Motor neuron (in vitro differentiated cells): ENCODE results near the gene MCOLN1. TPM values are rescaled to one million over a fixed set of nuclear protein-coding genes. Genes with fewer than 3 reads are reported as not detected.

Experiments
- ATAC-seq, 8 experiments: fragments of 200-7000 bp; cut with Tn5 transposase; replicated peaks in 6 of 8; 2 replicates each; pipeline ENCODE4 v1.8.0; 2021; ENCODE audit warnings: mild to moderate bottlenecking in 8 of 8, moderate library complexity in 8 of 8
- H3K27ac ChIP-seq, 2 donors: fragments of 250-450 bp; sonication (Bioruptor Pico); 2 replicates each; pipeline ENCODE4 v1.9.0; 2021; ENCODE audit warnings: antibody characterized with exemption in 2 of 2, mild to moderate bottlenecking in 2 of 2, moderate library complexity in 1 of 2
- H3K4me1 ChIP-seq, 2 donors: fragments of 250-450 bp; sonication (Bioruptor Pico); replicated peaks in 1 of 2; 2 replicates each; pipeline ENCODE4 v1.6.1; 2021; ENCODE audit warnings: antibody characterized with exemption in 2 of 2, mild to moderate bottlenecking in 2 of 2, moderate library complexity in 1 of 2
- H3K4me3 ChIP-seq, 5 donors: fragments of 250-450 bp; sonication (Bioruptor Pico); 2 replicates each; pipeline ENCODE4 v1.9.0; 2021; ENCODE audit warnings: antibody characterized with exemption in 5 of 5, mild to moderate bottlenecking in 5 of 5, moderate library complexity in 4 of 5
- WGBS, 10 experiments: fragments of 450-650 bp; shearing (Covaris generic); methylation state at CpG; one replicate each; pipeline ENCODE4 v1.0.0; 2022; 5-methylcytosine and 5-hydroxymethylcytosine counted together
- in situ Hi-C, 9 experiments: fragments of 400-800 bp; cut with MboI; loops; one replicate each; pipeline ENCODE4 v1.15.0; 2021; ENCODE audit warnings: low sequenced_read_pairs in 9 of 9, low pct_unique_long_range_greater_than_20kb in 2 of 9; ENCODE audit not compliant: unreplicated experiment in 9 of 9
- total RNA-seq, 8 experiments: library from RNA; unstranded; fragments of 300-600 nt; gene quantifications; 2 replicates each; pipeline versions ENCODE4 v1.2.3 to v1.2.4, GENCODE V29; 2022

Gene MCOLN1
- total RNA-seq, 8 experiments from 2014 or later = 4.9 to 31.1 (median 8.4) TPM

DNA sequence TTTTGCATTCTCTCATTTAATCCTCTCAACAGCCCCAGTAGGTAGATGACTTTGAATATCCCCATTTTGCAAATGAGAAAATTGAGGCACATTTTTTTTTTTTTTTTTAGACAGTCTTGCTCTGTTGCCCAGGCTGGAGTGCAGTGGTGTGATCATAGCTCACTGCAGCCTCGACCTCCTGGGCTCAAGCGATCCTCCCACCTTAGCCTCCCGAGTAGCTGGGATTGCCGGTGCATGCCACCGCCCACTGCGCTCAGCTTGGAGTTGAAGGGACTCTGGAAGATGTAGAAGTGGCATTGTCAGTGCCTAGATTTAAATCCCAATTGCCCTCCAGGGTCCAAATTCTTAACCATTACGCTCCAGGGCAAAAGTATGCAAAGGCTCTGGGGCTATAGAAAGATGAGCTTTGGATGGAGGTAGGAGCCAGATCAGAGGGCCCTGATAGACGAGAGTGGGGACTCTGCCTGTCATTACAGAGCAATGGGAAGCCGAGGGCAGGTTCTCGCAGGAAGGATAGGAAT, 813 bp upstream of the MCOLN1 start:
- peak overlapping the region; percentile 49 to 84 (median 61) for H3K4me3 ChIP-seq
- no peak for ATAC-seq
- H3K4me1 ChIP-seq = peaks cover 12 to 19% of the 10 kb centered on the region in 2 donors
- in situ Hi-C loops = no loop called here
- H3K27ac ChIP-seq = peak overlapping the region; percentile 54 to 73
- 0 to 60% (median 30%) methylated on average over 1 to 6 of the region's 10 CpGs; no CpG with 5 or more reads in 4 of the 10 experiments for WGBS, 10 experiments

- Histone ChIP-seq H3K4me3 (peak overlapping the region; percentile 49 to 84 (median 61)), H3K4me1 (peaks cover 5 to 8% of the 10 kb centered on the region in 2 donors), H3K27ac (no peak overlapping the region)
- ATAC-seq = peak in 4 of 8 experiments; percentile 1 to 73 (median 50)
- in situ Hi-C loops = no loop called here
- WGBS, 10 experiments = 0 to 100% (median 0%) methylated on average over 1 to 9 of the region's 23 CpGs; no CpG with 5 or more reads in 1 of the 10 experiments
These were observed 671 bp downstream of the MCOLN1 start for GRCh38 chr19:7522923-7523667.

- in situ Hi-C loops = no loop called here
- ATAC-seq = no peak
- no peak overlapping the region for H3K27ac ChIP-seq
- peaks cover 5 to 8% of the 10 kb centered on the region in 2 donors for H3K4me1 ChIP-seq
- WGBS, 10 experiments = 79 to 100% (median 100%) methylated on average over 1 to 4 of the region's 5 CpGs; no CpG with 5 or more reads in 3 of the 10 experiments
- H3K4me3 ChIP-seq = no peak overlapping the region
These were observed 2.1 kb downstream of the MCOLN1 start for GRCh38 chr19:7524523-7524922.

- H3K4me3 ChIP-seq = no peak overlapping the region
- no peak for ATAC-seq
- no peak overlapping the region for H3K27ac ChIP-seq
- WGBS, 10 experiments = 0 to 100% (median 95%) methylated on average over 1 to 7 of the region's 20 CpGs; no CpG with 5 or more reads in 2 of the 10 experiments
- in situ Hi-C loops = no loop called here
- H3K4me1 ChIP-seq = peaks cover 5 to 8% of the 10 kb centered on the region in 2 donors
These were observed 2.7 kb downstream of the MCOLN1 start for GRCh38 chr19:7524992-7525739.

- Histone ChIP-seq H3K27ac (no peak overlapping the region), H3K4me3 (no peak overlapping the region), H3K4me1 (peaks cover 5 to 8% of the 10 kb centered on the region in 2 donors)
- 0 to 100% (median 78%) methylated on average over 1 to 10 of the region's 31 CpGs; no CpG with 5 or more reads in 2 of the 10 experiments for WGBS, 10 experiments
- in situ Hi-C loops = no loop called here
- ATAC-seq = peak in 2 of 8 experiments; percentile 13 to 44
These were observed 3.9 kb downstream of the MCOLN1 start for GRCh38 chr19:7526059-7526929.

DNA sequence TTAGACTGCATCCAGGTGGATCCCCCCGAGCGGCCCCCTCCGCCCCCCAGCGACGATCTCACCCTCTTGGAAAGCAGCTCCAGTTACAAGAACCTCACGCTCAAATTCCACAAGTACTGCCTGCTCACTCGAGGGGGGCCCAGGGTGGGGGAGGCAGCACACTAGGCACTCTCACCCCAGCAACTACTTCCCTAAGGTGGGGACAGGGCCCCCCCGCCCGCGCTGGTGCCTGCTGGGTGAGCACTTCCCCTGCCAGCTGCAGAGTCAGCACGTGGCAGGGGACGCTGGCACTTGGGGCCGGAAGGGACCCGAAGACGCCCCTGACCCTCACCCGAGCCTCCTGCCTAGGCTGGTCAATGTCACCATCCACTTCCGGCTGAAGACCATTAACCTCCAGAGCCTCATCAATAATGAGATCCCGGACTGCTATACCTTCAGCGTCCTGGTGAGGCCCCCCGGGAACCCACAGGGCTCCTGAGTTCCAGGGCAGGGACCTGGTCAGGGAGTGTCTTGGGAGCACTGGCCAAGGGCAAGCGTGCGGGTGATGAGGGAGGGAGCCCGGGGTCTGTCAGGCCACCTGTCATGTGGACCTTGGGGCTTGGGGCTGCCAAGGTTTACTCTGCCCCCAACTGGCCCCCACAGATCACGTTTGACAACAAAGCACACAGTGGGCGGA, 5.2 kb downstream of the MCOLN1 start:
- in situ Hi-C loops = no loop called here
- 77 to 100% (median 95%) methylated on average over 1 to 8 of the region's 25 CpGs; no CpG with 5 or more reads in 7 of the 10 experiments for WGBS, 10 experiments
- H3K4me3 ChIP-seq = no peak overlapping the region
- no peak overlapping the region for H3K27ac ChIP-seq
- peaks cover 5% of the 10 kb centered on the region in 2 donors for H3K4me1 ChIP-seq
- peak in 2 of 8 experiments; percentile 6 to 11 for ATAC-seq

GRCh38 chr19:7528192-7528519, 5.7 kb downstream of the MCOLN1 start:
- in situ Hi-C loops = no loop called here
- no peak overlapping the region for H3K4me3 ChIP-seq
- 80 to 93% methylated on average over 2 to 3 of the region's 7 CpGs; no CpG with 5 or more reads in 8 of the 10 experiments for WGBS, 10 experiments
- no peak overlapping the region for H3K27ac ChIP-seq
- peaks cover 5% of the 10 kb centered on the region in 2 donors for H3K4me1 ChIP-seq
- ATAC-seq = peak in 2 of 8 experiments; percentile 6 to 14

- Histone ChIP-seq H3K27ac (no peak overlapping the region), H3K4me3 (no peak overlapping the region), H3K4me1 (peaks cover 3 to 6% of the 10 kb centered on the region in 2 donors)
- in situ Hi-C loops = no loop called here
- no peak for ATAC-seq
- 60 to 100% (median 90%) methylated on average over 1 to 20 of the region's 32 CpGs; no CpG with 5 or more reads in 3 of the 10 experiments for WGBS, 10 experiments
These were observed 6.3 kb downstream of the MCOLN1 start for GRCh38 chr19:7528522-7529245.

- Histone ChIP-seq H3K4me3 (no peak overlapping the region), H3K4me1 (peaks cover 3 to 6% of the 10 kb centered on the region in 2 donors), H3K27ac (no peak overlapping the region)
- no peak for ATAC-seq
- WGBS, 10 experiments = no CpG with 5 or more reads among the region's 15 CpGs
- in situ Hi-C loops = no loop called here
These were observed 6.8 kb downstream of the MCOLN1 start for GRCh38 chr19:7529246-7529600.

- H3K4me1 ChIP-seq = peaks cover 3 to 6% of the 10 kb centered on the region in 2 donors
- in situ Hi-C loops = no loop called here
- ATAC-seq = no peak
- 80 to 100% (median 87%) methylated on average over 1 to 13 of the region's 33 CpGs; no CpG with 5 or more reads in 5 of the 10 experiments for WGBS, 10 experiments
- H3K27ac ChIP-seq = no peak overlapping the region
- no peak overlapping the region for H3K4me3 ChIP-seq
These were observed 7.4 kb downstream of the MCOLN1 start for GRCh38 chr19:7529610-7530490.
